ENCODE results near the gene KIAA0753. TPM values are rescaled to one million over a fixed set of nuclear protein-coding genes. Genes with fewer than 3 reads are reported as not detected.

KIAA0753 gene
- total RNA-seq, 1 experiment from 2014 or later, result 18.3 TPM

DNA sequence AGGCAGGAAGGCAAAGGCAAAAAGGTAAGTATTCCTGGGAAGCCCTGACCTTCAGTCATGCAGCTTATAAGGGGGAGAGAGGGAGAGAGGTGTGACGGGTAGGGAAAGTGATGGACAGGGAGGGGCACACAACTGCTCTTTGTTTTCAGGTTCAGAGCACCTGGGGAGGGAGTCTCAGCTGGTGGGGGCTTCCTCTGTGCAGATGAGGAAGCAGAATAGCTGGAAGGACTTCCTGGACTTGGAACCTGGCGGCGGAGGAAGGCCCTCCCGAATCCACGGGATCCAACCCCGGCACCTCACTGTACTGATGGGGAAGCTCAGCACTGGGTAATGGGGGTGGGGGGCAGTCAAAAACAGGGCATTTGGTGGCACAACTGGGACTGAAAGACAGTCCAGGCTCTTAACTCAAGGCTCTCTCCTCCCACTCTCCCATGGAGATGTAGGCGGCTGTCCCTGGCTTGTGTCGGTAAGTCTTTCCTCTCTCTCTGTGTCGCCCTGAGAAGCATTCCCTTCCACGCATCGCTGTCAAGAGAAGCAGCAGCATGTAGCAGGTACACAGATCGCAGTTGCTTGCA lies 72.2 kb downstream of the KIAA0753 start (continued):
- TF ChIP-seq, protein P1, sequence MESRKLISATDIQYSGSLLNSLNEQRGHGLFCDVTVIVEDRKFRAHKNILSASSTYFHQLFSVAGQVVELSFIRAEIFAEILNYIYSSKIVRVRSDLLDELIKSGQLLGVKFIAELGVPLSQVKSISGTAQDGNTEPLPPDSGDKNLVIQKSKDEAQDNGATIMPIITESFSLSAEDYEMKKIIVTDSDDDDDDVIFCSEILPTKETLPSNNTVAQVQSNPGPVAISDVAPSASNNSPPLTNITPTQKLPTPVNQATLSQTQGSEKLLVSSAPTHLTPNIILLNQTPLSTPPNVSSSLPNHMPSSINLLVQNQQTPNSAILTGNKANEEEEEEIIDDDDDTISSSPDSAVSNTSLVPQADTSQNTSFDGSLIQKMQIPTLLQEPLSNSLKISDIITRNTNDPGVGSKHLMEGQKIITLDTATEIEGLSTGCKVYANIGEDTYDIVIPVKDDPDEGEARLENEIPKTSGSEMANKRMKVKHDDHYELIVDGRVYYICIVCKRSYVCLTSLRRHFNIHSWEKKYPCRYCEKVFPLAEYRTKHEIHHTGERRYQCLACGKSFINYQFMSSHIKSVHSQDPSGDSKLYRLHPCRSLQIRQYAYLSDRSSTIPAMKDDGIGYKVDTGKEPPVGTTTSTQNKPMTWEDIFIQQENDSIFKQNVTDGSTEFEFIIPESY (IDR thresholded peaks at IDR 0.05; ENCODE audit: extremely low read depth, insufficient replicate concordance, low read length), result no peak
- TF ChIP-seq POLR2AphosphoS5 (IDR thresholded peaks at IDR 0.05; ENCODE audit: low read depth, low read length), result no peak
- no peak for TF ChIP-seq CEBPB (IDR thresholded peaks at IDR 0.05; ENCODE audit: low read depth)

DNA sequence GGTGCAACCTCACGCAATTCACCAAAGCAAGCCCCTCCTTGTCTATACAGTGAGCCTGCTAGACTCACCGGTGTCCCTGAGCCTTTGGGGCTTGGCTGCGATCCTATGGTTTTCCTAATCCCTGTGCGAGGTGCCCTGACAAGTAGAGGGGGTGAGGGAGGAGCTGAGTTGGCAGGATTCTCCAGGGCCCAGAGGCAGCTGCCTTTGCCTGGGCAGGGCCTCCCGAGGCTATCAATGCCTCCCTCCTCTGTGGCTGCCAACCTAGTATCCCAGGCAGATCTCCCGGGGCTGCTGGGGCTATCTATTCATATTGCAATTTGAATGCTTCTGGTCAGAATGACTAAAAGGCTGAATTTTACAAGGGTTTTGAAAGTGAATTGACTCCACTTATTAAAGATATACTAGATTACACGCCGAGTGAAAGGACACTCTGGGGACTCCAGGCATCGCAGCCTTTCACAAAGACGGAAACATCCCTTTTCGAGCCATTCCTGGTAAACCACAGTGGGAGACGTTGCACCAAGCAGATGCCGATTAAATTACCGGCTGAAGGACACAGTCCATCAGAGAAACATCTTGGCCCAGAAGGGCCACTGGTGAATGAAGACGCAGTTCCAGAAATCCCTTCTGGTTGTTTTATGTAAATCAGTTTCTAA lies 72.9 kb downstream of the KIAA0753 start:
- Histone ChIP-seq H3K36me3 (ENCODE audit: control insufficient read depth in 1 of 2, insufficient read depth in 2 of 2, low read length in 2 of 2) (no peaks in the 10 kb centered on the region), H3K9me3 (ENCODE audit: control insufficient read depth in 1 of 2, insufficient read depth in 1 of 2, low read depth in 1 of 2, low read length in 2 of 2) (no peaks in the 10 kb centered on the region), H2AFZ (ENCODE audit: low read depth, low read length, poor library complexity, severe bottlenecking) (no peak overlapping the region), H3K27ac (ENCODE audit: low read depth, low read length) (no peak overlapping the region), H3K4me1 (ENCODE audit: control insufficient read depth in 1 of 2, insufficient read depth in 2 of 2, low read length in 2 of 2) (no peaks in the 10 kb centered on the region), H3K4me3 (replicated peaks in 1 of 2; ENCODE audit: low read depth in 1 of 2, low read length in 2 of 2) (no peak overlapping the region), H3K79me2 (ENCODE audit: insufficient read depth, low read length) (no peaks in the 10 kb centered on the region), H3K9me2 (ENCODE audit: insufficient read depth) (no peaks in the 10 kb centered on the region), H4K20me1 (ENCODE audit: insufficient read depth) (no peaks in the 10 kb centered on the region), H3K27me3 (ENCODE audit: insufficient read depth, low read length) (no peaks in the 10 kb centered on the region), H3K9ac (ENCODE audit: low read length) (no peak overlapping the region), H3K4me2 (ENCODE audit: low read length) (no peak overlapping the region)
- DNase-seq (ENCODE audit: low read depth, low spot score), result no peak
- ATAC-seq, result no peak
- no TSS peak for BruUV-seq (replicated peaks)
- CTCF ChIA-PET, result no interaction called here
- POLR2A ChIA-PET, result no interaction called here
- RAD21 ChIA-PET (ENCODE audit: low non-redundant PET in 1 of 2, low total read pairs in 2 of 2, uncharacterized antibody in 2 of 2, unreplicated experiment in 2 of 2), result interaction anchor here in 1 of 2 experiments (0.6 kb wide), 1 partner anchor 83 kb away, joined by 4 read pairs; no protein-coding TSS in a partner anchor
- intact Hi-C loops (cut with micrococcal nuclease), result no loop called here
- TF ChIP-seq POLR2AphosphoS5 (IDR thresholded peaks at IDR 0.05; ENCODE audit: low read depth, low read length) (no peak), SRF (IDR thresholded peaks at IDR 0.05; ENCODE audit: low read depth) (no peak), YY1 (IDR thresholded peaks at IDR 0.05; ENCODE audit: extremely low read depth, insufficient replicate concordance, low read depth, low read length) (no peak), TCF7L2 (IDR thresholded peaks at IDR 0.05; ENCODE audit: borderline replicate concordance, extremely low read depth, insufficient read depth, insufficient read length) (no peak), ELF1 (IDR thresholded peaks at IDR 0.05; ENCODE audit: borderline replicate concordance, low read depth) (no peak), JUND (IDR thresholded peaks at IDR 0.05) (no peak), SIN3A (IDR thresholded peaks at IDR 0.05; ENCODE audit: low read depth) (no peak)
- TF ChIP-seq, protein P2, sequence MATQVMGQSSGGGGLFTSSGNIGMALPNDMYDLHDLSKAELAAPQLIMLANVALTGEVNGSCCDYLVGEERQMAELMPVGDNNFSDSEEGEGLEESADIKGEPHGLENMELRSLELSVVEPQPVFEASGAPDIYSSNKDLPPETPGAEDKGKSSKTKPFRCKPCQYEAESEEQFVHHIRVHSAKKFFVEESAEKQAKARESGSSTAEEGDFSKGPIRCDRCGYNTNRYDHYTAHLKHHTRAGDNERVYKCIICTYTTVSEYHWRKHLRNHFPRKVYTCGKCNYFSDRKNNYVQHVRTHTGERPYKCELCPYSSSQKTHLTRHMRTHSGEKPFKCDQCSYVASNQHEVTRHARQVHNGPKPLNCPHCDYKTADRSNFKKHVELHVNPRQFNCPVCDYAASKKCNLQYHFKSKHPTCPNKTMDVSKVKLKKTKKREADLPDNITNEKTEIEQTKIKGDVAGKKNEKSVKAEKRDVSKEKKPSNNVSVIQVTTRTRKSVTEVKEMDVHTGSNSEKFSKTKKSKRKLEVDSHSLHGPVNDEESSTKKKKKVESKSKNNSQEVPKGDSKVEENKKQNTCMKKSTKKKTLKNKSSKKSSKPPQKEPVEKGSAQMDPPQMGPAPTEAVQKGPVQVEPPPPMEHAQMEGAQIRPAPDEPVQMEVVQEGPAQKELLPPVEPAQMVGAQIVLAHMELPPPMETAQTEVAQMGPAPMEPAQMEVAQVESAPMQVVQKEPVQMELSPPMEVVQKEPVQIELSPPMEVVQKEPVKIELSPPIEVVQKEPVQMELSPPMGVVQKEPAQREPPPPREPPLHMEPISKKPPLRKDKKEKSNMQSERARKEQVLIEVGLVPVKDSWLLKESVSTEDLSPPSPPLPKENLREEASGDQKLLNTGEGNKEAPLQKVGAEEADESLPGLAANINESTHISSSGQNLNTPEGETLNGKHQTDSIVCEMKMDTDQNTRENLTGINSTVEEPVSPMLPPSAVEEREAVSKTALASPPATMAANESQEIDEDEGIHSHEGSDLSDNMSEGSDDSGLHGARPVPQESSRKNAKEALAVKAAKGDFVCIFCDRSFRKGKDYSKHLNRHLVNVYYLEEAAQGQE (IDR thresholded peaks at IDR 0.05; ENCODE audit: low read depth), result no peak
- TF ChIP-seq, protein P3, sequence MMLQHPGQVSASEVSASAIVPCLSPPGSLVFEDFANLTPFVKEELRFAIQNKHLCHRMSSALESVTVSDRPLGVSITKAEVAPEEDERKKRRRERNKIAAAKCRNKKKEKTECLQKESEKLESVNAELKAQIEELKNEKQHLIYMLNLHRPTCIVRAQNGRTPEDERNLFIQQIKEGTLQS (IDR thresholded peaks at IDR 0.05), result no peak
- TF ChIP-seq, protein P4, sequence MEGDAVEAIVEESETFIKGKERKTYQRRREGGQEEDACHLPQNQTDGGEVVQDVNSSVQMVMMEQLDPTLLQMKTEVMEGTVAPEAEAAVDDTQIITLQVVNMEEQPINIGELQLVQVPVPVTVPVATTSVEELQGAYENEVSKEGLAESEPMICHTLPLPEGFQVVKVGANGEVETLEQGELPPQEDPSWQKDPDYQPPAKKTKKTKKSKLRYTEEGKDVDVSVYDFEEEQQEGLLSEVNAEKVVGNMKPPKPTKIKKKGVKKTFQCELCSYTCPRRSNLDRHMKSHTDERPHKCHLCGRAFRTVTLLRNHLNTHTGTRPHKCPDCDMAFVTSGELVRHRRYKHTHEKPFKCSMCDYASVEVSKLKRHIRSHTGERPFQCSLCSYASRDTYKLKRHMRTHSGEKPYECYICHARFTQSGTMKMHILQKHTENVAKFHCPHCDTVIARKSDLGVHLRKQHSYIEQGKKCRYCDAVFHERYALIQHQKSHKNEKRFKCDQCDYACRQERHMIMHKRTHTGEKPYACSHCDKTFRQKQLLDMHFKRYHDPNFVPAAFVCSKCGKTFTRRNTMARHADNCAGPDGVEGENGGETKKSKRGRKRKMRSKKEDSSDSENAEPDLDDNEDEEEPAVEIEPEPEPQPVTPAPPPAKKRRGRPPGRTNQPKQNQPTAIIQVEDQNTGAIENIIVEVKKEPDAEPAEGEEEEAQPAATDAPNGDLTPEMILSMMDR (IDR thresholded peaks at IDR 0.05 in 2 of 3, conservative IDR thresholded peaks at IDR 0.05 in 1 of 3; ENCODE audit: borderline replicate concordance in 1 of 3, insufficient read depth in 1 of 3, low read depth in 2 of 3, low read length in 2 of 3), result no peak
- TF ChIP-seq, protein P5, sequence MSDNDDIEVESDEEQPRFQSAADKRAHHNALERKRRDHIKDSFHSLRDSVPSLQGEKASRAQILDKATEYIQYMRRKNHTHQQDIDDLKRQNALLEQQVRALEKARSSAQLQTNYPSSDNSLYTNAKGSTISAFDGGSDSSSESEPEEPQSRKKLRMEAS (IDR thresholded peaks at IDR 0.05), result no peak
